ENCODE results near the gene REL. TPM values are rescaled to one million over a fixed set of nuclear protein-coding genes. Genes with fewer than 3 reads are reported as not detected.

REL gene
- total and polyA plus RNA-seq, 2 of the 13 experiments (the other 11 are each of a cell fraction or from before 2014, with no cell fraction given) = 3.7 to 7.0 TPM

- no peak for TF ChIP-seq CC2D1A (CRISPR knock-in tag; IDR thresholded peaks at IDR 0.05)
These were observed 81.8 kb downstream of the REL start (continued) for GRCh38 chr2:60963190-60963589.

GRCh38 chr2:60964651-60965498 lies 83.5 kb downstream of the REL start:
- Histone ChIP-seq H3K4me3 (replicated peaks in 1 of 3; ENCODE audit: insufficient read depth in 1 of 3, low read depth in 2 of 3, low read length in 3 of 3) (no peak overlapping the region), H3K27ac (ENCODE audit: extremely low read length, insufficient read depth, low read length) (no peak overlapping the region), H3K79me2 (ENCODE audit: insufficient read depth, low read length) (no peaks in the 10 kb centered on the region), H2AFZ (ENCODE audit: low read length) (no peak overlapping the region), H3K36me3 (replicated peaks in 1 of 2; ENCODE audit: control insufficient read depth in 1 of 2, insufficient read depth in 2 of 2, low read length in 2 of 2) (peaks cover 8 to 73% of the 10 kb centered on the region in 2 experiments), H3K4me2 (ENCODE audit: low read depth, low read length) (no peak overlapping the region), H4K20me1 (ENCODE audit: insufficient read depth, low read length) (no peaks in the 10 kb centered on the region), H3K9me3 (ENCODE audit: low read length) (no peaks in the 10 kb centered on the region), H3K27me3 (ENCODE audit: control insufficient read depth in 1 of 2, insufficient read depth in 2 of 2, low read length in 2 of 2) (no peaks in the 10 kb centered on the region), H3K9ac (ENCODE audit: insufficient read depth, low read depth, low read length) (no peak overlapping the region), H3K4me1 (ENCODE audit: insufficient read depth, low read length) (peaks cover 10% of the 10 kb centered on the region; the same call in 1 of the 2 replicates)
- FAIRE-seq (no peak), ATAC-seq (no peak), DNase-seq (ENCODE audit: low spot score) (no peak)
- in situ Hi-C loops (cut with HindIII; ENCODE audit: extremely low pct_ligation_motif_present, low pct_unique_long_range_greater_than_20kb) = no loop called here
- WGBS (ENCODE audit: low lambda C conversion rate) = 97% methylated on average over 7 of the region's 7 CpGs
- TF ChIP-seq KAT7 (CRISPR knock-in tag; IDR thresholded peaks at IDR 0.05; ENCODE audit: borderline replicate concordance) (no peak), SNRNP70 (IDR thresholded peaks at IDR 0.05; ENCODE audit: low read depth, low read length) (0 out of 2 replicates have a peak, but pooled peaks have one; percentile 12)
- TF ChIP-seq, protein P1, sequence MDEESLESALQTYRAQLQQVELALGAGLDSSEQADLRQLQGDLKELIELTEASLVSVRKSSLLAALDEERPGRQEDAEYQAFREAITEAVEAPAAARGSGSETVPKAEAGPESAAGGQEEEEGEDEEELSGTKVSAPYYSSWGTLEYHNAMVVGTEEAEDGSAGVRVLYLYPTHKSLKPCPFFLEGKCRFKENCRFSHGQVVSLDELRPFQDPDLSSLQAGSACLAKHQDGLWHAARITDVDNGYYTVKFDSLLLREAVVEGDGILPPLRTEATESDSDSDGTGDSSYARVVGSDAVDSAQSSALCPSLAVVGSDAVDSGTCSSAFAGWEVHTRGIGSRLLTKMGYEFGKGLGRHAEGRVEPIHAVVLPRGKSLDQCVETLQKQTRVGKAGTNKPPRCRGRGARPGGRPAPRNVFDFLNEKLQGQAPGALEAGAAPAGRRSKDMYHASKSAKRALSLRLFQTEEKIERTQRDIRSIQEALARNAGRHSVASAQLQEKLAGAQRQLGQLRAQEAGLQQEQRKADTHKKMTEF (CRISPR knock-in tag; IDR thresholded peaks at IDR 0.05) = no peak
- no TSS peak for BruUV-seq (replicated peaks)
- ChIA-PET POLR2A (interaction anchor here (1.1 kb wide), 1 partner anchor 53 kb away, joined by 3 read pairs; the partner anchor contains the start of genes PEX13 and PUS10), CTCF (ENCODE audit: low intra/inter-chr PET ratio, low total read pairs) (no interaction called here)
- intact Hi-C loops (cut with micrococcal nuclease; ENCODE audit: unreplicated experiment) = no loop called here

- no TSS peak for BruUV-seq (replicated peaks)
- TF ChIP-seq CEBPB (IDR thresholded peaks at IDR 0.05; ENCODE audit: borderline replicate concordance, low read depth, low read length) = no peak
- 0 out of 2 replicates have a peak, but pooled peaks have one; percentile 7 for TF ChIP-seq SNRNP70 (IDR thresholded peaks at IDR 0.05; ENCODE audit: low read depth, low read length)
- H2AFZ ChIP-seq (ENCODE audit: low read length) = no peak overlapping the region
- in situ Hi-C loops (cut with HindIII; ENCODE audit: extremely low pct_ligation_motif_present, low pct_unique_long_range_greater_than_20kb) = no loop called here
- H3K27me3 ChIP-seq (ENCODE audit: control insufficient read depth in 1 of 2, insufficient read depth in 2 of 2, low read length in 2 of 2) = no peaks in the 10 kb centered on the region
- FAIRE-seq (no peak), DNase-seq (ENCODE audit: low spot score) (no peak), ATAC-seq (no peak)
- no peak overlapping the region for H3K4me3 ChIP-seq (replicated peaks in 1 of 3; ENCODE audit: insufficient read depth in 1 of 3, low read depth in 2 of 3, low read length in 3 of 3)
- H3K79me2 ChIP-seq (ENCODE audit: insufficient read depth, low read length) = no peaks in the 10 kb centered on the region
- H3K27ac ChIP-seq (ENCODE audit: extremely low read length, insufficient read depth, low read length) = no peak overlapping the region
- H3K9me3 ChIP-seq (ENCODE audit: low read length) = no peaks in the 10 kb centered on the region
- ChIA-PET CTCF (ENCODE audit: low intra/inter-chr PET ratio, low total read pairs) (no interaction called here), POLR2A (interaction anchor here (1.1 kb wide), 1 partner anchor 52 kb away, joined by 3 read pairs; the partner anchor contains the start of genes PEX13 and PUS10)
- intact Hi-C loops (cut with micrococcal nuclease; ENCODE audit: unreplicated experiment) = no loop called here
- H3K36me3 ChIP-seq (replicated peaks in 1 of 2; ENCODE audit: control insufficient read depth in 1 of 2, insufficient read depth in 2 of 2, low read length in 2 of 2) = peaks cover 7 to 71% of the 10 kb centered on the region in 2 experiments
- H3K9ac ChIP-seq (ENCODE audit: insufficient read depth, low read depth, low read length) = no peak overlapping the region
- H4K20me1 ChIP-seq (ENCODE audit: insufficient read depth, low read length) = no peaks in the 10 kb centered on the region
- H3K4me1 ChIP-seq (ENCODE audit: insufficient read depth, low read length) = peaks cover 11% of the 10 kb centered on the region; the same call in 1 of the 2 replicates
- H3K4me2 ChIP-seq (ENCODE audit: low read depth, low read length) = no peak overlapping the region
These were observed 84.1 kb downstream of the REL start for GRCh38 chr2:60965499-60965785.
